ENCODE results near the gene WNK2.

Gene WNK2

DNA sequence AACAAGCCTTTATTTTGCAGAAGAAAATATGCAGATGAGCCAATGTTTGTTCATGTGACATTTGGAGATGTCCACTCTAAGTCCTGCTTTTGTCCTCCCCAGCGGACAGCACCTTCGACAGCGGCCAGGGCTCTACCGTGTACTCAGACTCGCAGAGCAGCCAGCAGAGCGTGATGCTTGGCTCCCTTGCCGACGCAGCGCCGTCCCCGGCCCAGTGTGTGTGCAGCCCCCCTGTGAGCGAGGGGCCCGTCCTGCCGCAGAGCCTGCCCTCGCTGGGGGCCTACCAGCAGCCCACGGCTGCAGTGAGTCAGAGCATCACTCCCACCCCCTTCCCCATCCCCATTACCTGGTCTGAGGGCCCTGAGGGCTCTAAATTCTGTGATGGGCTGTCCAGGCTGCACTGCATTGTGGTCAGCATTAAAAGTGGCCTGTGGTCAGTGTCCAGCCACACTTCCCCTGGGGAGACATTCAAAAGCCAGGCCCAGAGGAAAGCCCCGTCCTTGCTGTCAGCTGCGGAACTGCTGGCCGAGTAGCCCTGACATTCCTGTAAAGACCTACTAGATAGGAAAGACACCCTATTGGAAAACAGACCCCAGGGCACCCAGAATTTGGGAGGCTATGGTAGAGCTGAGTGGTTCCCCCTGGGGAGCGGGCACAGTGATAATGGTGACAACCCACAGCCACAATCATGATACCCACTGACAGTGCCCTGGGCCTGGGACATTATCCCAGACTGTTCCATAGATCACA lies 69.0 kb downstream of the WNK2 start:
- H4K20me1 ChIP-seq (ENCODE audit: control insufficient read depth, insufficient read depth, low read depth, low read length): no peaks in the 10 kb centered on the region
- H3K79me2 ChIP-seq (ENCODE audit: control insufficient read depth, low read length): no peaks in the 10 kb centered on the region
- H3K27me3 ChIP-seq (ENCODE audit: control insufficient read depth, low read length): no peaks in the 10 kb centered on the region
- H3K4me2 ChIP-seq (ENCODE audit: low read length): no peak overlapping the region
- H3K4me1 ChIP-seq (ENCODE audit: control insufficient read depth, low read length): no peaks in the 10 kb centered on the region
- no peaks in the 10 kb centered on the region for H3K9me3 ChIP-seq (ENCODE audit: control insufficient read depth, insufficient read depth, low read length)
- no peak for TF ChIP-seq EZH2phosphoT487 (IDR thresholded peaks at IDR 0.05; ENCODE audit: borderline replicate concordance, low read length)
- TF ChIP-seq, protein P1, sequence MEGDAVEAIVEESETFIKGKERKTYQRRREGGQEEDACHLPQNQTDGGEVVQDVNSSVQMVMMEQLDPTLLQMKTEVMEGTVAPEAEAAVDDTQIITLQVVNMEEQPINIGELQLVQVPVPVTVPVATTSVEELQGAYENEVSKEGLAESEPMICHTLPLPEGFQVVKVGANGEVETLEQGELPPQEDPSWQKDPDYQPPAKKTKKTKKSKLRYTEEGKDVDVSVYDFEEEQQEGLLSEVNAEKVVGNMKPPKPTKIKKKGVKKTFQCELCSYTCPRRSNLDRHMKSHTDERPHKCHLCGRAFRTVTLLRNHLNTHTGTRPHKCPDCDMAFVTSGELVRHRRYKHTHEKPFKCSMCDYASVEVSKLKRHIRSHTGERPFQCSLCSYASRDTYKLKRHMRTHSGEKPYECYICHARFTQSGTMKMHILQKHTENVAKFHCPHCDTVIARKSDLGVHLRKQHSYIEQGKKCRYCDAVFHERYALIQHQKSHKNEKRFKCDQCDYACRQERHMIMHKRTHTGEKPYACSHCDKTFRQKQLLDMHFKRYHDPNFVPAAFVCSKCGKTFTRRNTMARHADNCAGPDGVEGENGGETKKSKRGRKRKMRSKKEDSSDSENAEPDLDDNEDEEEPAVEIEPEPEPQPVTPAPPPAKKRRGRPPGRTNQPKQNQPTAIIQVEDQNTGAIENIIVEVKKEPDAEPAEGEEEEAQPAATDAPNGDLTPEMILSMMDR (IDR thresholded peaks at IDR 0.05; ENCODE audit: low read depth, low read length, poor library complexity, severe bottlenecking): no peak
- H3K4me3 ChIP-seq (ENCODE audit: low read length): no peak overlapping the region
- no peaks in the 10 kb centered on the region for H3K9me2 ChIP-seq (replicated peaks; ENCODE audit: control insufficient read depth, low read length)
- H3K36me3 ChIP-seq (ENCODE audit: control insufficient read depth, low read length): no peaks in the 10 kb centered on the region
- no peaks in the 10 kb centered on the region for H3F3A ChIP-seq (ENCODE audit: control insufficient read depth, insufficient read depth)
- no peak overlapping the region for H3K27ac ChIP-seq (ENCODE audit: low read depth, low read length)

DNA sequence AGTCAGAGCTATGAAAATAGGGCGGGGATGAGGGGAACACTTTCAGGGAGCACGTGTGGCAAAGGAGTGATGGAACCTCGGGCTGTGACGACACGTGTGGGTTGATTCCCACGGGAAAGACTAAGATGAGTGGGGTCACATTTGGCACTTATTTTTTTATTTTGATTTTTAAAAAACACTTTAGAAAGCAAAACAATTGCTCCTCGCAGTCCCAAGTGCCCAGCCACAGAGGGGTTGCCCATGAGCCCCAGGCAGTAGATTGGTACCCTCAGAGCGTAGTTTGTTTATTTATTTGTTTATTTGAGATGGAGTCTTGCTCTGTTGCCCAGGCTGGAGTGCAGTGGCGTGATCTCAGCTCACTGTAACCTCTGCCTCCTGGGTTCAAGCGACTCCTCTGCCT lies 69.7 kb downstream of the WNK2 start:
- Histone ChIP-seq H3K4me3 (ENCODE audit: low read length) (no peak overlapping the region), H3K27me3 (ENCODE audit: control insufficient read depth, low read length) (no peaks in the 10 kb centered on the region), H3K79me2 (ENCODE audit: control insufficient read depth, low read length) (no peaks in the 10 kb centered on the region), H3K27ac (ENCODE audit: low read depth, low read length) (no peak overlapping the region), H3K36me3 (ENCODE audit: control insufficient read depth, low read length) (no peaks in the 10 kb centered on the region), H3K9me3 (ENCODE audit: control insufficient read depth, insufficient read depth, low read length) (no peaks in the 10 kb centered on the region), H3K9me2 (replicated peaks; ENCODE audit: control insufficient read depth, low read length) (no peaks in the 10 kb centered on the region), H4K20me1 (ENCODE audit: control insufficient read depth, insufficient read depth, low read depth, low read length) (no peaks in the 10 kb centered on the region), H3K4me1 (ENCODE audit: control insufficient read depth, low read length) (no peaks in the 10 kb centered on the region; the same call in 1 of the 2 replicates), H3F3A (ENCODE audit: control insufficient read depth, insufficient read depth) (no peaks in the 10 kb centered on the region; the same call in 1 of the 2 replicates), H3K4me2 (ENCODE audit: low read length) (no peak overlapping the region)
- TF ChIP-seq, protein P1 (IDR thresholded peaks at IDR 0.05; ENCODE audit: low read depth, low read length, poor library complexity, severe bottlenecking): no peak
- no peak for TF ChIP-seq EZH2phosphoT487 (IDR thresholded peaks at IDR 0.05; ENCODE audit: borderline replicate concordance, low read length)

DNA sequence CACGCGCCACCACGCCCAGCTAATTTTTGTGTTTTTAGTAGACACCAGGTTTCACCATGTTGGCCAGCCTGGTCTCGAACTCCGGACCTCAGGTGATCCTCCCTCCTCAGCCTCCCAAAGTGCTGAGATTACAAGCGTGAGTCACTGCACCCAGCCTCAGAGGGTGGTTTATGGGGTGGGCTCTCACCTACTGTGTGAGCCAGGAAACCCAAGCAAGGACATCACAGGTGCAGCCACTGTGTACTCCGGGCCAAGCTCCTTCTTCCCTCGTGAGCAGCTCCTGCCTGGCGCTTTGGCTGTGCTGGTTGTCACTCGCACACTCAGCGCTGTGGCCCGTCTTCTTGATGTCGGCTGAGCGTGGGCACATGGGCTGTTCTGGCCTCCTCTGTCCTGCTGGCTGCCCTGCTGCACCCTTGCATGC lies 70.1 kb downstream of the WNK2 start:
- TF ChIP-seq, protein P1 (IDR thresholded peaks at IDR 0.05; ENCODE audit: low read depth, low read length, poor library complexity, severe bottlenecking): no peak
- TF ChIP-seq EZH2phosphoT487 (IDR thresholded peaks at IDR 0.05; ENCODE audit: borderline replicate concordance, low read length): no peak
- no peak overlapping the region for H3K4me3 ChIP-seq (ENCODE audit: low read length)
- H3K27me3 ChIP-seq (ENCODE audit: control insufficient read depth, low read length): no peaks in the 10 kb centered on the region
- no peaks in the 10 kb centered on the region; the same call in 1 of the 2 replicates for H3K4me1 ChIP-seq (ENCODE audit: control insufficient read depth, low read length)
- no peaks in the 10 kb centered on the region for H3K79me2 ChIP-seq (ENCODE audit: control insufficient read depth, low read length)
- no peaks in the 10 kb centered on the region for H3K9me3 ChIP-seq (ENCODE audit: control insufficient read depth, insufficient read depth, low read length)
- no peaks in the 10 kb centered on the region for H3K9me2 ChIP-seq (replicated peaks; ENCODE audit: control insufficient read depth, low read length)
- no peaks in the 10 kb centered on the region for H3K36me3 ChIP-seq (ENCODE audit: control insufficient read depth, low read length)
- no peak overlapping the region for H3K27ac ChIP-seq (ENCODE audit: low read depth, low read length)
- no peaks in the 10 kb centered on the region for H4K20me1 ChIP-seq (ENCODE audit: control insufficient read depth, insufficient read depth, low read depth, low read length)
- no peak overlapping the region for H3K4me2 ChIP-seq (ENCODE audit: low read length)
- no peaks in the 10 kb centered on the region; the same call in 1 of the 2 replicates for H3F3A ChIP-seq (ENCODE audit: control insufficient read depth, insufficient read depth)

Data from DOHH2 (cell line).